Activated CD8-positive, alpha-beta memory T cell treated with anti-CD3 and anti-CD28 coated beads for 24 hours (primary cell): ENCODE data around the gene RGS3.

ENCODE experiments used
- DNase-seq: peaks from one replicate; pipeline ENCODE4 v3.0.0-alpha.2; 2020

RGS3 gene

GRCh38 chr9:113590991-113591898 is 127.7 kb downstream of the RGS3 start:
- peak; percentile 83 for DNase-seq

GRCh38 chr9:113591899-113592625 is 128.5 kb downstream of the RGS3 start:
- no peak for DNase-seq

- no peak for DNase-seq
Observed at GRCh38 chr9:113592876-113593575, 129.5 kb downstream of the RGS3 start.

GRCh38 chr9:113593682-113594281 is 130.3 kb downstream of the RGS3 start:
- no peak for DNase-seq

- DNase-seq = no peak
Observed at GRCh38 chr9:113594484-113595299, 131.2 kb downstream of the RGS3 start.

GRCh38 chr9:113596616-113597320 is 133.2 kb downstream of the RGS3 start:
- DNase-seq = no peak

- DNase-seq = no peak
Observed at GRCh38 chr9:113597390-113598241, 134.1 kb downstream of the RGS3 start.

- no peak for DNase-seq
Observed at GRCh38 chr9:113598451-113598850, 134.9 kb downstream of the RGS3 start.

GRCh38 chr9:113598883-113599282 is 135.4 kb downstream of the RGS3 start:
- no peak for DNase-seq

GRCh38 chr9:113599646-113600022 is 136.1 kb downstream of the RGS3 start:
- DNase-seq = no peak

GRCh38 chr9:113600023-113600823 is 136.7 kb downstream of the RGS3 start:
- DNase-seq = no peak

GRCh38 chr9:113600871-113601614 is 137.5 kb downstream of the RGS3 start:
- DNase-seq = no peak

GRCh38 chr9:113601656-113602055 is 138.1 kb downstream of the RGS3 start:
- DNase-seq = no peak

GRCh38 chr9:113602126-113603047 is 138.9 kb downstream of the RGS3 start:
- peak; percentile 83 for DNase-seq

- DNase-seq = no peak
Observed at GRCh38 chr9:113603048-113603375, 139.5 kb downstream of the RGS3 start.

- DNase-seq = no peak
Observed at GRCh38 chr9:113603773-113604172, 140.2 kb downstream of the RGS3 start.

- DNase-seq = no peak
Observed at GRCh38 chr9:113604393-113604792, 140.9 kb downstream of the RGS3 start.

- no peak for DNase-seq
Observed at GRCh38 chr9:113606510-113606909, 143.0 kb downstream of the RGS3 start.
